Measurements from ENCODE around the gene KRTAP10-2. TPM values are rescaled to one million over a fixed set of nuclear protein-coding genes. Genes with fewer than 3 reads are reported as not detected.

The KRTAP10-2 gene
- total RNA-seq, 1 experiment from 2014 or later = not detected

- Mint-ChIP-seq H3K9me3 (no peaks in the 10 kb centered on the region), H3K27ac (no peak overlapping the region), H3K36me3 (ENCODE audit: insufficient read depth in 1 of 3, low read depth in 3 of 3) (peaks cover 0 to 6% (median 3%) of the 10 kb centered on the region in 3 experiments; a peak in 4 of 7 replicates), H3K4me3 (no peak overlapping the region), H3K4me1 (peaks cover 0 to 5% of the 10 kb centered on the region in 2 experiments; a peak in 2 of 4 replicates), H3K27me3 (ENCODE audit: low read depth) (no peaks in the 10 kb centered on the region)
- peaks cover 5% of the 10 kb centered on the region for H4K20me1 ChIP-seq (ENCODE audit: control insufficient read depth, insufficient read depth, insufficient read length)
- no peak overlapping the region for H2BK5ac ChIP-seq (ENCODE audit: insufficient read length, low read length)
- no peak overlapping the region for H2BK120ac ChIP-seq (ENCODE audit: low read depth, low read length, poor library complexity, severe bottlenecking)
- H3K23ac ChIP-seq (ENCODE audit: insufficient read length, low read depth, low read length) = no peak overlapping the region
- no peak overlapping the region for H3K18ac ChIP-seq (ENCODE audit: insufficient read length, low read depth, low read length)
- H3K27ac ChIP-seq (ENCODE audit: insufficient read length, low read depth, low read length) = no peak overlapping the region
- no peak overlapping the region for H4K8ac ChIP-seq (replicated peaks; ENCODE audit: insufficient read length, low read depth, low read length)
- no peaks in the 10 kb centered on the region for H3K79me2 ChIP-seq (ENCODE audit: insufficient read depth, low read length)
- no peak overlapping the region for H2BK20ac ChIP-seq (ENCODE audit: low read depth, low read length, poor library complexity, severe bottlenecking)
- no peak overlapping the region for H3K4ac ChIP-seq (ENCODE audit: low read depth, low read length)
- no peak overlapping the region for H3K14ac ChIP-seq (ENCODE audit: insufficient read depth, low read length)
- TF ChIP-seq, protein P1, sequence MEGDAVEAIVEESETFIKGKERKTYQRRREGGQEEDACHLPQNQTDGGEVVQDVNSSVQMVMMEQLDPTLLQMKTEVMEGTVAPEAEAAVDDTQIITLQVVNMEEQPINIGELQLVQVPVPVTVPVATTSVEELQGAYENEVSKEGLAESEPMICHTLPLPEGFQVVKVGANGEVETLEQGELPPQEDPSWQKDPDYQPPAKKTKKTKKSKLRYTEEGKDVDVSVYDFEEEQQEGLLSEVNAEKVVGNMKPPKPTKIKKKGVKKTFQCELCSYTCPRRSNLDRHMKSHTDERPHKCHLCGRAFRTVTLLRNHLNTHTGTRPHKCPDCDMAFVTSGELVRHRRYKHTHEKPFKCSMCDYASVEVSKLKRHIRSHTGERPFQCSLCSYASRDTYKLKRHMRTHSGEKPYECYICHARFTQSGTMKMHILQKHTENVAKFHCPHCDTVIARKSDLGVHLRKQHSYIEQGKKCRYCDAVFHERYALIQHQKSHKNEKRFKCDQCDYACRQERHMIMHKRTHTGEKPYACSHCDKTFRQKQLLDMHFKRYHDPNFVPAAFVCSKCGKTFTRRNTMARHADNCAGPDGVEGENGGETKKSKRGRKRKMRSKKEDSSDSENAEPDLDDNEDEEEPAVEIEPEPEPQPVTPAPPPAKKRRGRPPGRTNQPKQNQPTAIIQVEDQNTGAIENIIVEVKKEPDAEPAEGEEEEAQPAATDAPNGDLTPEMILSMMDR (conservative IDR thresholded peaks at IDR 0.05) = no peak
- H4K91ac ChIP-seq (ENCODE audit: insufficient read length, low read depth, low read length) = no peak overlapping the region
- no peaks in the 10 kb centered on the region for H3K79me1 ChIP-seq (ENCODE audit: insufficient read depth, low read depth, low read length, poor library complexity, severe bottlenecking)
- H2BK15ac ChIP-seq (ENCODE audit: low read depth, low read length) = no peak overlapping the region
- H2AFZ ChIP-seq (ENCODE audit: low read length) = no peak overlapping the region
- H3T11ph ChIP-seq (ENCODE audit: low read length) = no peak overlapping the region
- H2AK5ac ChIP-seq (ENCODE audit: insufficient read length, low read length) = no peak overlapping the region
- no peak overlapping the region for H3K56ac ChIP-seq (ENCODE audit: insufficient read length, low read depth, low read length)
- DNase-seq = no peak
- H3K9me3 ChIP-seq (ENCODE audit: control insufficient read depth, low read depth, low read length) = no peaks in the 10 kb centered on the region
- no peak overlapping the region for H3K9ac ChIP-seq (ENCODE audit: extremely low read depth, insufficient read length, low read length)
- no peak overlapping the region for H4K5ac ChIP-seq (ENCODE audit: insufficient read length, low read depth, low read length)
- no peak overlapping the region for H3K4me2 ChIP-seq (ENCODE audit: insufficient read depth, insufficient read length, low read length)
- H3K23me2 ChIP-seq (ENCODE audit: insufficient read length, low read depth, low read length, poor library complexity, severe bottlenecking) = no peaks in the 10 kb centered on the region
- no peaks in the 10 kb centered on the region for H3K4me1 ChIP-seq (ENCODE audit: insufficient read depth, low read length)
- H3K27me3 ChIP-seq (ENCODE audit: insufficient read depth, low read length) = no peaks in the 10 kb centered on the region
- WGBS (ENCODE audit: extremely low coverage, insufficient read length, low lambda C conversion rate) = no CpG with 5 or more reads among the region's 30 CpGs
- no peak overlapping the region for H2BK12ac ChIP-seq (ENCODE audit: insufficient read length, low read depth, low read length)
These were observed 42.4 kb downstream of the KRTAP10-2 start for GRCh38 chr21:44508711-44509445.
